HG03095 (cell line): ENCODE measurements around the gene OPN4.

Experiments used
- ATAC-seq: cut with Tn5 transposase; IDR thresholded peaks from one replicate; pipeline ENCODE4 v1.9.1; 2021; ENCODE audit warnings: moderate library complexity; ENCODE audit not compliant: unreplicated experiment

Gene OPN4

DNA sequence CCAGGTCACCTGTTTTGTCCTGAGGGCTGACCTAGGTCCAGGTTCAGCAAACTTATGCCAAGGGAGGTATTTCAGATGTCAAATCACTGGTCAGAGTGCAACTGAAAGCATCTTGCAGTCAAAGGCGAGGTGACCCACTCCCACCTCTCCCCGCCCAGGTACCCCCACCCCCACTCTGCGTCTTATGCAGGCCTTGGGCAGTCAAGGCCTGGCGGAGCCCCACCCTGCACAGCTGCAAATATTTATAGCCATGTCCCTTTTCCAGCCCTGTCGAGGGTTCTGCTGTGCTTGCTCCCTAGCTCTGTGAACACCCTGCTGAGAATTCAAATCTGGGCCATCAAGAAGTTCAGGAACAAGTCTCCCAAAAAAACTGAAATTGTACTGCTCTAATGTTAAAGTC is 61.5 kb downstream of the OPN4 start:
- no peak for ATAC-seq
